ENCODE measurements around the gene TMEM138.

TMEM138 gene

DNA sequence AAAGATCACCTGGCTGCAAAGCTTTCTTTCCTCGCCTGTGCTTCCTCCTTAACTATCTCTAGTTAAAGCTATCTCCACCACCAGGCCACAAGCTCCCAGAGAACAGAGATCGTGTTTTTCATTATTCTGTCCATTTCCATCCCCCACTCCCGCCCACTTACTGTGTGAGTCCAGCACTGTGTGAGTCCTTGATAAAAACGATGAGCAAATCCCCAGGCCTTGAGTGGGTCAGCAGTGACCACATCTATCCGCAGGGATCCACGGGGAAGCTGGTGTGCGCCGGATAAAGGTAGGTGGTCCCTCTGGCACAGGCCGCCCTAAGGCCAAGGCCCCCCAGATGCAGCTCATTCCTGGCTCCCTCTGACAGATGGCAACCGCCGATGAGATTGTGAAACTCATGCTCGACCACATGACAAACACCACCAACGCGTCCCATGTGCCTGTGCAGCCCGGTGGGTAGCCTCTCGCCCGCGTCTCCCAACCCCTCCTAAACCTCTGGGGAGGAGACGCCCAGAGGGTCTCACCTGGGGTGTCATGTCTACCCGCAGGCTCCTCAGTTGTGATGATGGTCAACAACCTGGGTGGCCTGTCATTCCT lies 19.9 kb upstream of the TMEM138 start:
- no peak for DNase-seq

DNA sequence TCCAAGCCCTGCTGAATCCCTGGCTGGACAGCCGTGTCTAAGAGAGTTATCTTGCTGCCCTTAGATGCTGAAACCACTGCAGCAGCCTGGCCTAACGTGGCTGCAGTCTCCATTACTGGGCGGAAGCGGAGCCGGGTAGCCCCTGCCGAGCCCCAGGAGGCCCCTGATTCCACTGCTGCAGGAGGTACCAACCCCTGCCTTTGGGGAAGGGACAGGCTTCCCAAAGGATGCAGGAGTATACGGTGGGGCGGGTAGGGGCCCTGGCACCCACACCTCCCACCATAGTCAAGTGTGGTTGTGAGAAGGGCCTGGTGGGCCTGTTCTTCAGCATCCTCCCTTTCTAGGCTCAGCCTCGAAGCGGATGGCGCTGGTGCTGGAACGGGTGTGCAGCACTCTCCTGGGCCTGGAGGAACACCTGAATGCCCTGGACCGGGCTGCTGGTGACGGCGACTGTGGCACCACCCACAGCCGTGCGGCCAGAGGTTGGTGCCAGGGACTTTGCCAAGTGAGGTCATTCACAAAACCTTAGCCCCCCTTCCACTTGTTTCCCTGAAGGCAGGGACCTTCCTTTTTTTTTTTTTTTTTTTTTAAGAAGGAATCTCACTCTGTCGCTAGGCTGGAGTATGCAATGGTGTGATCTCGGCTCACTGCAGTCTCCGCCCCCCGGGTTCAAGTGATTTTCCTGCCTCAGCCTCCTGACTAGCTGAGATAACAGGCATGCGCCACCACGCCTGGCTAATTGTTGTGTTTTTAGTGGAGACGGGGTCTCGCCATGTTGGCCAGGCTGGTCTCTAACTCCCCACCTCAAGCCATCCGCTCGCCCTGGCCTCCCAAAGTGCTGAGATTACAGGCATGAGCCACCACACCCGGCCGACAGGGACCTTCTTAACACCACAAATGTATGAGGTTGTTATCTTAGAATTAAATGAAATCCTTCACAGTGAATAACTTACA lies 18.1 kb upstream of the TMEM138 start:
- no peak for DNase-seq

- peak; percentile 13 for DNase-seq
Measured at GRCh38 chr11:61345170-61345610, 17.0 kb upstream of the TMEM138 start.

GRCh38 chr11:61345954-61346843 lies 16.0 kb upstream of the TMEM138 start:
- no peak for DNase-seq

GRCh38 chr11:61347916-61348461 lies 14.2 kb upstream of the TMEM138 start:
- DNase-seq, result no peak

DNA sequence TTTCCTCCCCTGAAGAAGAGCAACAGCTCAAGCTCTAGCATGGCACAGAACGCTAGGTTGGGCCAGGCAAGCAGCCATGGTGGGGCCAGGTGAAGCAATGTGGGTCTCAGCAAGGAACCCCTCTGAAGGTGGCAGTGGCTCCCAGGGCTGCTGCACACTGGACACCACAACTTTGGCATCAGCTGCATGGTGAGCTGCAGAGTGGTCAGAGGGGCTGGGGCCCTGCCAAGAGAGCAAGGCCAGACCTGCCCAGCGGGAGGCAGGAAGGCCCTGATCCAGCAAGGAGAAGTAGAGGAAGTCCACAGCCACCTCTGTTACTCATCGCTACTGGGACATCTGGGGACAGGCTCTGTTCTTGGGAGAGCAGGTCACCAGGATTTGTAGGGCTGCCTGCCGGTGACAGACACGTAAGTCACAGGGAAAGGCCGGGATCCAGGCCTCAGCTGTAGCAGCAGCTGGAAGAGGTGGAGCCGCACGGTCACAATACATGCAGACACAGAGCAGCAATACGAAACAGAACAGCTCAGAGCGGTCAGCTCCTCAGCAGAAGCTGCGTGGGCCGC lies 12.9 kb upstream of the TMEM138 start:
- DNase-seq, result no peak

DNA sequence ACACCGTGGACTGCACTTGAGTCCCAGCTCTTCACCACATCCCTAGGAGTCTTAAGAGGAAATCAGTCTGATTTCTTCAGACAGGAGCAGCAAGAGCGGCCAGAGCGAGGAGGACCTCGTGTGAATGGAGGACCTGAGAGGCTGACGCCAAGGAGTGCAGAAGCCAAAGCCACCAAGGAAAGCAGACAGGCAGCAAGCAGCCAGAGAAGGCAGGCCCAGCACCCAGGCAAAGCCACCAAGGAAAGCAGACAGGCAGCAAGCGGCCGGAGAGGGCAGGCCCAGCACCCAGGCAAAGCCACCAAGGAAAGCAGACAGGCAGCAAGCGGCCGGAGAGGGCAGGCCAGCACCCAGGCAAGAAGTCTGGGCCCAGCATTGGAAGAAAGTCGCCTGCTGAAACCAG lies 12.3 kb upstream of the TMEM138 start:
- no peak for DNase-seq

DNA sequence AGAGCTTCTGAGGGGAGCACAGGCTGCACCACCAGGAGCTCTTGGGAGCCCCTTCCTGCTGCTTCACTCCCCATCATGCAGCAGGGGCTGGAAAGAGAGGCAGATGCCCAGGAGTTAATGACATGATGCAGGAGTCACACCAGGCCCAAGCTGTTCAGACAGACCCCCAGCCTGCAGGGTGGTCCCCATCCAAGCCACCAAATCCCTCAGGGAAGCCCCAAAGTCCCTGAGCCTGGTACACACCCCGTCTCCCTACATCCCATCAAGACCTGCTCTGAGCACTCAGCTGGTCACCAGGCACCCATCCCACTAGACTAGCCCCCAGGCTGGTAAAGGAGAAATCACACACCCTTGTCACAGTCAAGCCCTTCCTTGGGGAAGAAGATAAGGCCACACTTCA lies 11.8 kb upstream of the TMEM138 start:
- DNase-seq, result no peak

GRCh38 chr11:61350803-61351202 lies 11.4 kb upstream of the TMEM138 start:
- no peak for DNase-seq

- no peak for DNase-seq
Measured at GRCh38 chr11:61352038-61352437, 10.1 kb upstream of the TMEM138 start.

GRCh38 chr11:61353131-61354067 lies 8.8 kb upstream of the TMEM138 start:
- no peak for DNase-seq

DNA sequence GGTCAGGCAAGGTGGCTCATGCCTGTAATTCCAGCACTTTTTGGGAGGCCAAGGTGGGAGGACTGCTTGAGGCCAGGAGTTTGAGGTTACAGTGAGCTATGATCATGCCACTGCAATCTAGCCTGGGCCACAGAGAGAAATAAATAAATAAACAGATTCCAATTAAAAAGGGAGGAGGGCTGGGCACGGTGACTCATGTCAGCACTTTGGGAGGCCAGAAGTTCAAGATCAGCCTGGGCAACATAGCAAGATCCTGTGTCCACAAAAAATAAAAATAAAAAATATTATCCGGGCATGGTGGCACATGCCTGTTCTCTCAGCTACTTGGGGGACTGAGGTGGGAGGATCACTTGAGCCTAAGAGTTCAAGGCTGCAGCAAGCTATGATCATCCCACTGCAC lies 8.0 kb upstream of the TMEM138 start:
- no peak for DNase-seq

GRCh38 chr11:61356706-61357105 lies 5.5 kb upstream of the TMEM138 start:
- no peak for DNase-seq

DNA sequence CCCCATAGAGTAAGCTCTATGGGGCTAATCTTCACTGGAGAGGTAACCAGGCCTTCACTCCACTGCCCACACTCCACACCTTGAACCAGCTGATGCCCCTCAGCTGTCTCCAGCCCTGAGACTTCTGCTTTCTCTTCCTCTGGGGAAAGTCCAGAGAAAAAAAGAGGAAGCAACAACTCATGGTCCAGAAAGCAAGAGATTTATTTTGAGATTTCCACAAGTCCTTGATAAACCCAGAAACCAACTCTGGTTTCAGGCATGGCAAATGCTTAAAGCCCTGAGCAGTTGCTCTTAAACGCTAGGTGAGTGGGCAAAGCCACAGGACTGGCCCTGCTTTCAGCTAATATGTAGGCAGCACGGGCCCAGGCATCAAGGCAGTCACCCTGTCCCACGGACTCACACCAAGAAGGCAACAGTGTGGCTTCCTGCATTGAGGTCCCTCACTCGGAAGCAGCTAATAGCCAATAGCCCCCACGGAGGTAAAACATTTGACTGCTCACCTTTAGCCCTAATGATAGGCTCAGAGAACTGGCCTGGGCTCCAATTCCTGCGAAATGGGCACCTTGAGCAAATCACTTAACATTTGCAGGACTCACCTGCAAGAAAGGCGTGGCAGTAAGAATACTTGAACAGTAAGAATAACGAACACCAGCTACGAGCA lies 4.8 kb upstream of the TMEM138 start:
- DNase-seq, result no peak

- no peak for DNase-seq
Measured at GRCh38 chr11:61357894-61358239, 4.3 kb upstream of the TMEM138 start.

DNA sequence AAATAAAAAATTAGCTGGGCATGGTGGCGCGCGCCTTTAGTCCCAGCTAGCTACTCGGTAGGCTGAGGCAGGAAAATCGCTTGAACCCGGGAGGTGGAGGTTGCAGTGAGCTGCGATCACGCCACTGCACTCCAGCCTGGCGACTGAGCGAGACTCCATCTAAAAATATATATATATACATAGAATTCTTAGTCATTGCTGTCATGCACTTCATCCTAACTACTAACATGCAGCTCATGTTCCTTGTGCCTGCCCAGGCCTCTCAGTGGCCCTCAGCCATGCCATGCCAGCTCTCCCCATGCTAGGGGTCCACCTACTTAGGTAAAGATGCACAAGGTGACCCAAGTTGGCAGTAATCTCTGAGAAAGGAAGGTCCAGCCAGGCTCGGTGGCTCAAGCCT lies 3.6 kb upstream of the TMEM138 start:
- DNase-seq, result no peak

- DNase-seq, result no peak
Measured at GRCh38 chr11:61359516-61359915, 2.7 kb upstream of the TMEM138 start.

DNA sequence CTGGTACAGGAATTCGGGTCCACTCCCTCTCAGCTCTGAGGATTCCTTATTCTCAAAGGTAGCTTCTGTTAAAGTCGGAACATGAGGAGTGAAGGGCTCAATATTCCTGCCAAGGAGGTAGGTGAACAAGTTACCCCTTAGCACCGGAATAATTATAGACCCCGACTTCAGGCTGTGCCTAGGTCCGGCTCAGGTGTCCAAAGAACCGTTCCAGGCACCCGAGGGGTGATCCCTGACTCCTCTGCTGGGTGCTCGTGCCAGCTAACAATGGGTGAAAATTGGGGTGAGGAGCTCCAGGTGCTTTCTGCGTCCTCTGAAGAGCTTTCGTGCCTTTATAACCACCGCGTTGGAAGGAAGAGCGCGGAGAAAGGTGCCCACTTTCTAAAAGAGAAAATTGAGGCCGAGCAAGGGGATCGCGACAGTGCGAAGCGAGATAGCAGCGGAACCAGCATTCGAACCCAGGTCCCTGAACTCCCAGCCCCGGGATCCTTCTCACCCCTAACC lies 885 bp upstream of the TMEM138 start:
- DNase-seq, result peak; percentile 17

GRCh38 chr11:61362542-61362875 lies 335 bp downstream of the TMEM138 start:
- DNase-seq, result no peak

GRCh38 chr11:61364012-61364675 lies 2.0 kb downstream of the TMEM138 start:
- DNase-seq, result no peak

All from NCI-H1694 treated with DMSO at 0.1 percent for 48 hours (cell line).